ENCODE measurements around the gene WDR64. TPM values are rescaled to one million over a fixed set of nuclear protein-coding genes. Genes with fewer than 3 reads are reported as not detected.

Gene WDR64
- total RNA-seq, 1 experiment from 2014 or later = not detected

DNA sequence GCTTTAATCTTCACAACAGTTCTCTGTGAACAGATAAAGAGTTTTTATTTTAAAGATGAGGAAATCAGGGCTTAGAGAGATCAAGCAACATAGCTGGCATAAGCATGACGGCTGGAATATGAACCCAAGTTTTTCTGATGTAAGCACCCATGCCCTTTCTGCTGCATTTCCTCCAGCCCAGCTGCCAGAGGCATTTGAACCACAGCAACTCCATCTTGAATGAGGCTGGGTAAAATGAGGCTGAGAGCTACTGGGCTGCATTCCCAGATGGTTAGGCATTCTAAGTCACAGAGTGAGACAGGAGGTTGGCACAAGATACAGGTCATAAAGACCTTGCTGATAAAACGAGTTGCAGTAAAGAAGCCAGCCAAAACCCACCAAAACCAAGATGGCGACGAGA is 90.0 kb downstream of the WDR64 start:
- Histone ChIP-seq H3K36me3 (replicated peaks; ENCODE audit: control insufficient read depth, insufficient read depth, low read length) (no peaks in the 10 kb centered on the region), H3K4me3 (ENCODE audit: insufficient read depth, low read depth, low read length) (no peak overlapping the region), H3K27me3 (ENCODE audit: control insufficient read depth, insufficient read depth, low read length) (no peaks in the 10 kb centered on the region)
- DNase-seq = no peak

DNA sequence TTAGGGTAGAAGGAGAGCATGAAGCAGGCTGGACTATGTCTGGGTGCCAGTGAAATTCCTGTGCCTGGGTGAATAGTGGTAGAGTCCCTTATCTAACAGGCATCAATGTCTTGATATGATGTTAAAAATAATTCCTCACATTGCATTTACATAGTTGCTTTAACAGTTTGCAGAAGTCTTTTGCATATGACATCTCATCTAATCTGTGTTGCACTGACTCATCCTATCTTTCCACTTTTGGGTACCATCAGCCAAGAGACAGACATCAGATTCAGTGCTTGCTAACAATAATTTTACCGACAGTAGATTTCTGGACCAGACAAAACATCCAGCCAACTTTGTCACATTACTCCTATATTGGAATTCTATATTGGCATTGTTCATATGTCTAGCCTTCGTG is 92.5 kb downstream of the WDR64 start:
- H3K4me3 ChIP-seq (ENCODE audit: insufficient read depth, low read depth, low read length) = no peak overlapping the region
- no peaks in the 10 kb centered on the region for H3K36me3 ChIP-seq (replicated peaks; ENCODE audit: control insufficient read depth, insufficient read depth, low read length)
- H3K27me3 ChIP-seq (ENCODE audit: control insufficient read depth, insufficient read depth, low read length) = no peaks in the 10 kb centered on the region
- DNase-seq = no peak

DNA sequence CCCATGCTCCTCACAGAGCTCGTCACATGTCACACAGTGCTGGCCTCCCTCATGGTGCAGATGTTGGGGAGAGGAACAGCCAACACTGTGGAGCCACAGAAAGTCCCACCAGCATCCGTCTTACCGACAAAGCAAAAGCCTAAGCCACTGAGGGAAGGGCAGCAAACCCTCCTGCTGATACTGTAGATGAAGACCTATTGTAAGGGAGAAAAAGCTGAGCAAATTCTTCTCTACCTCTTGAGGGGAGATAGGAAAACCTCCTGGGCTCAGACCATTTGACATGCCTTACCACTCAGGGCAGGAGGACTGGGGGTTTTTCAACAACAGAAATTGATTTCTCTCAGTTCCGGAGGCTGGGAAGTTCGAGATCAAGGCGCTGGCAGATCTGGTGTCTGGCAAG is 95.9 kb downstream of the WDR64 start:
- H3K4me3 ChIP-seq (ENCODE audit: insufficient read depth, low read depth, low read length) = no peak overlapping the region
- H3K36me3 ChIP-seq (replicated peaks; ENCODE audit: control insufficient read depth, insufficient read depth, low read length) = no peaks in the 10 kb centered on the region
- DNase-seq = peak; percentile 18
- no peaks in the 10 kb centered on the region for H3K27me3 ChIP-seq (ENCODE audit: control insufficient read depth, insufficient read depth, low read length)

- DNase-seq = no peak
- no peaks in the 10 kb centered on the region for H3K36me3 ChIP-seq (replicated peaks; ENCODE audit: control insufficient read depth, insufficient read depth, low read length)
- no peaks in the 10 kb centered on the region for H3K27me3 ChIP-seq (ENCODE audit: control insufficient read depth, insufficient read depth, low read length)
- H3K4me3 ChIP-seq (ENCODE audit: insufficient read depth, low read depth, low read length) = no peak overlapping the region
Measured at GRCh38 chr1:241749041-241749944, 97.2 kb downstream of the WDR64 start.

DNA sequence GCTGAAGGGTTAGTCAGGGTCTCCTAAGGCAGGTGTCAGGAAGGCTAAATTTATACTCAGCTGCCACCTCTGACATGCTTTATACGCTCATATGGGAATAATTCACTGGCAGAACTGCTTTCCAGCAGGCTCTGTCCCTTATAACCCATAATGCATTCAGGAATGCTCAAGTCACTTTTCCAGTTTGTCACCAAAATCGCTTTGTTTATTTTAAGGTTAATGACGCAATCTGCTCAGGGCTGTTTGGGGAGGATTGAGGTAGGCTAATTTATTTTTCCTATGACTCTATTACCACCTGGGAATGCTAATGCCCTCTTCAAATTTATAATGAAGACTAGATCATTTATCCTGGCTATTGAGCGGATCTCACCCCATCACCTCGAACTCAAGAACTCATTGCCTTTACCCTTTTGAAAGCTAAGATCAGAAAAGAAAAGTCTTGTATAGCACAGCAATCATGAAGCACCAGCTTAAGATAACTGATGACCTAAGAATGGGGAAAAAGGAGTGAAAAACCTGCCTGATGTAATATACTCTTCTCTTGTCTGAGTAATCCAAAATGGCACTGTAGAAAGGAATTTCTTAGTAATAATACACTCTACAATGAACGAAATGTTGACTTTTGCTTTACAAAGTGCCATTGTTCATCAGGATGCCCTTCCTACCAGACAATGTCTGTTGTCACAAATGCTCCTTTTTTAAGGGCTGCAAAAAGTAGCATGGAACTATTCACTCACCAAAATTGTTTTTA is 98.0 kb downstream of the WDR64 start:
- Histone ChIP-seq H3K36me3 (replicated peaks; ENCODE audit: control insufficient read depth, insufficient read depth, low read length) (no peaks in the 10 kb centered on the region), H3K27me3 (ENCODE audit: control insufficient read depth, insufficient read depth, low read length) (no peaks in the 10 kb centered on the region), H3K4me3 (ENCODE audit: insufficient read depth, low read depth, low read length) (no peak overlapping the region)
- no peak for DNase-seq

DNA sequence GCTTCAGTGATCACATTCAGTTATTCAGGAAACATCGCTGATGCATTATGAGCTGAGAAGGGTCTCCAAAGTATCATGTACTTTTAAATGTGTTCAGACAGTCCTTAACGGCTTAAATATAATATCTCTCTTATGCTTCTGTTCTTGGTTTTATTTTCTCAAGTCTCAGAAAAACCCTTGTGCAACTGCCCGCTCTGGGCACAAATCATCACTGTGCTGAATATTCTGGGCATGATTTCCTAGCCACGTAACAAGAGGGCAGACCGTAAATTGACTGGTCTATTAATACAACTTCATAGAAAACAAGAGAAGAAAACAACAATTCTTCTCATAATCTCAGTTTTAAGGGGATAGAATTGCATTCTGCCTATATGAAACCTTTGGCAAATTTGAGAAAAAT is 99.4 kb downstream of the WDR64 start:
- no peak overlapping the region for H3K4me3 ChIP-seq (ENCODE audit: insufficient read depth, low read depth, low read length)
- no peak for DNase-seq

GRCh38 chr1:241762713-241763339 is 110.7 kb downstream of the WDR64 start:
- Histone ChIP-seq H3K27me3 (ENCODE audit: control insufficient read depth, insufficient read depth, low read length) (no peaks in the 10 kb centered on the region), H3K36me3 (replicated peaks; ENCODE audit: control insufficient read depth, insufficient read depth, low read length) (no peaks in the 10 kb centered on the region), H3K4me3 (ENCODE audit: insufficient read depth, low read depth, low read length) (no peak overlapping the region)
- no peak for DNase-seq

More for the DNA sequence above, 99.4 kb downstream of the WDR64 start:
- H3K27me3 ChIP-seq (ENCODE audit: control insufficient read depth, insufficient read depth, low read length) = no peaks in the 10 kb centered on the region
- H3K36me3 ChIP-seq (replicated peaks; ENCODE audit: control insufficient read depth, insufficient read depth, low read length) = no peaks in the 10 kb centered on the region

DNA sequence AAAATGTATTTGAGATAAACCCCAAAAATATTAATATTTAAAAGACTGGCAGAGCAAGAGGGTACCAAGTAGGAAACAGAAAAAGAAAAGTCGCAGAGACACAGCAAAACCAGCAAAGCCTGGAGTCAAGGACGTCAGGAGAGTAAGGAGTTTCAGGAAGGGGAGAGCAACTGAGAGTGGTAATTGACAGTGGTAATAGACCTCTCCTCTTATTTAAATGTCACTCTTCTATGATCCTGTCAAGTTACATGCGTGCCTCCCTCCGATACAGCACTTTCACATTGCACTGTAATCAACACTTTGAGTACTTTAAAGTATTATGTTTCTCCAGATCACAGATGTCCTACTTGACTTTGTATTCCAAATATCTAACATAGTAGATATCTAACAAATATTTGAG is 113.3 kb downstream of the WDR64 start:
- H3K36me3 ChIP-seq (replicated peaks; ENCODE audit: control insufficient read depth, insufficient read depth, low read length) = no peaks in the 10 kb centered on the region
- H3K4me3 ChIP-seq (ENCODE audit: insufficient read depth, low read depth, low read length) = no peak overlapping the region
- DNase-seq = no peak
- H3K27me3 ChIP-seq (ENCODE audit: control insufficient read depth, insufficient read depth, low read length) = no peaks in the 10 kb centered on the region

GRCh38 chr1:241767737-241768136 is 115.7 kb downstream of the WDR64 start:
- DNase-seq = no peak
- no peaks in the 10 kb centered on the region for H3K27me3 ChIP-seq (ENCODE audit: control insufficient read depth, insufficient read depth, low read length)
- no peaks in the 10 kb centered on the region for H3K36me3 ChIP-seq (replicated peaks; ENCODE audit: control insufficient read depth, insufficient read depth, low read length)
- no peak overlapping the region for H3K4me3 ChIP-seq (ENCODE audit: insufficient read depth, low read depth, low read length)

- Histone ChIP-seq H3K4me3 (ENCODE audit: insufficient read depth, low read depth, low read length) (no peak overlapping the region), H3K36me3 (replicated peaks; ENCODE audit: control insufficient read depth, insufficient read depth, low read length) (no peaks in the 10 kb centered on the region), H3K27me3 (ENCODE audit: control insufficient read depth, insufficient read depth, low read length) (no peaks in the 10 kb centered on the region)
- DNase-seq = no peak
Measured at GRCh38 chr1:241770115-241770514, 118.0 kb downstream of the WDR64 start.

DNA sequence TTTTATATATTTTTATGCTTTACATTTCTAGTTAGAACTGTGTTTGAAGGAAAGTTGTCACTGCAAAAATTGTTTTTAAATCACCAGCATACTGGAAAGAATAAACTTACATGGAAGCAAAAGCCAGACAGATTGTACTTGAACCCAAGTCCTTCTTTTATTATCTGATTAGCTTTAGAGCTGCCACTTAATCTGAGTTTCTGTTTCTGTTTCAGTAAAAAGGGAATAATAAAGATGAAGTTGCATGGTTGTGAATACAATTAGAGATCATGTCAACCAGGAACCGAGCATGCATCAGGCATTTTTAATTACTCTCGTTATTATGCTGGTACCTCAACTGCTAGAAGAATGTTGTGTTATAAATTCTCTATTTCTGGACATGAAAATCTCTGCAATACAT is 119.0 kb downstream of the WDR64 start:
- Histone ChIP-seq H3K27me3 (ENCODE audit: control insufficient read depth, insufficient read depth, low read length) (no peaks in the 10 kb centered on the region), H3K4me3 (ENCODE audit: insufficient read depth, low read depth, low read length) (no peak overlapping the region), H3K36me3 (replicated peaks; ENCODE audit: control insufficient read depth, insufficient read depth, low read length) (no peaks in the 10 kb centered on the region)
- DNase-seq = no peak

GRCh38 chr1:241772932-241773500 is 120.9 kb downstream of the WDR64 start:
- no peaks in the 10 kb centered on the region for H3K36me3 ChIP-seq (replicated peaks; ENCODE audit: control insufficient read depth, insufficient read depth, low read length)
- DNase-seq = no peak
- H3K4me3 ChIP-seq (ENCODE audit: insufficient read depth, low read depth, low read length) = no peak overlapping the region
- no peaks in the 10 kb centered on the region for H3K27me3 ChIP-seq (ENCODE audit: control insufficient read depth, insufficient read depth, low read length)

GRCh38 chr1:241773991-241774390 is 121.9 kb downstream of the WDR64 start:
- H3K4me3 ChIP-seq (ENCODE audit: insufficient read depth, low read depth, low read length) = no peak overlapping the region
- DNase-seq = no peak
- H3K27me3 ChIP-seq (ENCODE audit: control insufficient read depth, insufficient read depth, low read length) = no peaks in the 10 kb centered on the region
- no peaks in the 10 kb centered on the region for H3K36me3 ChIP-seq (replicated peaks; ENCODE audit: control insufficient read depth, insufficient read depth, low read length)

DNA sequence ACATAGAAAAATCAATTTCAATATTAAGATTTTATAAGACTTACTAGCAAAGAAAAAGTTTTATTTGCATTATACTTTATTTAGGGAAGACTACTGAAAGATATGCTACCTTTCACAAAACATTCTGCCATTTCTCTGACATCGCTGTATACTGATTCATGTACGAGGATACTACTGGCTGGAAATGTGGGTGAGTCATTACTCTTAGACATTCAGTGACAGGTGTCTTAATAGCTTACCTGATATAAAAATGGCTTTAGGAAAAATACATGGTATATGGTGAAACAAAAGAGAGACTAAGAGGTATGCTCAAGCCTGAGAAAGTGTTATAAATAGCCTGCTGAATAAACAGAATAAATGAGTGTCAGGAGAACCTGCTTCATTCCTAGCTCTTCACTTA is 122.9 kb downstream of the WDR64 start:
- no peak for DNase-seq
- no peaks in the 10 kb centered on the region for H3K36me3 ChIP-seq (replicated peaks; ENCODE audit: control insufficient read depth, insufficient read depth, low read length)
- H3K4me3 ChIP-seq (ENCODE audit: insufficient read depth, low read depth, low read length) = no peak overlapping the region
- H3K27me3 ChIP-seq (ENCODE audit: control insufficient read depth, insufficient read depth, low read length) = no peaks in the 10 kb centered on the region

Data from H7 (cell line).